CD4-positive, alpha-beta T cell treated with Interleukin-21 for 1 hour (primary cell): ENCODE measurements around the gene PROKR1.

Experiments
- DNase-seq: peaks from one replicate; pipeline ENCODE4 v3.0.0-alpha.2; 2020

The PROKR1 gene

DNA sequence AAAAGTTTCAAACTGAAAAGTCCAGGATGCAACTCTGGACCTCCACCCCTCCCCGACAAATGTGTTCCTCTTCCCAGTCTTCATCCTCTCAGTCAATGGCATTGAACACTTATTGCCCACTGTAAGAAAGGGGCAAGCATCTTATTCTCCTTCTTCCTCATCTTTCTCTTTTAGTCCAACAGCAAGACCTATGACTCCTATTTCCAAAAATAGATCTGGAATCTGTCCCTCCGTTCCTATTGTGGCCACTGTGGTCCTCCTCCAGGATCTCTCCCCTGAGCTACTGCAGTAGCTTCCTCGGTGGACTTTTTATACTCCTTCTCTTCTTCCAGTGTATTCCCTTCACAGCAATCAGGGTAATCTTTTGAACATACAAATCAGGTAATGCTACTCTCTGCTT lies 63.3 kb downstream of the PROKR1 start:
- no peak for DNase-seq
